IMR-90 (cell line): Measurements from ENCODE around the gene LAMB3. TPM values are rescaled to one million over a fixed set of nuclear protein-coding genes. Genes with fewer than 3 reads are reported as not detected.

Experiments used
- ATAC-seq: fragments of 200-7000 bp; cut with Tn5 transposase; 2 replicates; pipeline ENCODE4 v1.9.1; 2020; ENCODE audit warnings: low read depth, mild to moderate bottlenecking, moderate library complexity
- BruUV-seq: library from RNA; stranded (reverse); fragments of 400-500 nt; replicated peaks from 2 replicates; lab custom pipeline; 2021; lab: Mats Ljungman, UMichigan
- CTCF ChIA-PET: fragments of 300-600 bp; formaldehyde crosslinking; extraction: SDS; loops from one replicate; lab custom pipeline; 2021; ENCODE audit warnings: antibody characterized with exemption; lab: Yijun Ruan, JAX
- POLR2A ChIA-PET: fragments of 300-600 bp; sonication (Branson Sonifier 250); formaldehyde crosslinking; loops from one replicate; lab custom pipeline; 2022; ENCODE audit warnings: antibody characterized with exemption; ENCODE audit not compliant: unreplicated experiment; lab: Charles Lee
- DNase-seq: peaks from one replicate; pipeline ENCODE4 v3.0.0; 2013
- H2AFZ ChIP-seq: replicated peaks from 2 replicates; pipeline ENCODE3; 2013; ENCODE audit warnings: low read length, mild to moderate bottlenecking; ENCODE audit not compliant: poor library complexity
- H2AK5ac ChIP-seq: 2 replicates; pipeline ENCODE4 v1.6.1; 2013; ENCODE audit warnings: low read depth, low read length, inconsistent platforms
- H2AK9ac ChIP-seq: replicated peaks from 2 replicates; pipeline ENCODE3; 2013; ENCODE audit warnings: mild to moderate bottlenecking, low read depth, low read length, moderate library complexity; ENCODE audit not compliant: poor library complexity
- H2BK120ac ChIP-seq: 2 replicates; pipeline ENCODE4 v1.6.1; 2013; ENCODE audit warnings: low read depth, low read length, inconsistent platforms
- H2BK15ac ChIP-seq: 3 replicates; pipeline ENCODE4 v1.6.1; 2013; ENCODE audit warnings: low read depth, low read length, inconsistent platforms
- H2BK20ac ChIP-seq: 2 replicates; pipeline ENCODE4 v1.6.1; 2013; ENCODE audit warnings: low read depth, mild to moderate bottlenecking, inconsistent platforms, low read length, moderate library complexity
- H2BK5ac ChIP-seq: 2 replicates; pipeline ENCODE4 v1.6.1; 2013; ENCODE audit warnings: mild to moderate bottlenecking, low read depth, low read length, inconsistent platforms; ENCODE audit not compliant: poor library complexity, severe bottlenecking
- H3K14ac ChIP-seq: replicated peaks from 2 replicates; pipeline ENCODE4 v1.6.1; 2013; ENCODE audit warnings: low read depth, low read length, inconsistent platforms
- H3K18ac ChIP-seq: 2 replicates; pipeline ENCODE4 v1.6.1; 2013; ENCODE audit warnings: low read depth, low read length, control low read depth
- H3K23ac ChIP-seq: 2 replicates; pipeline ENCODE4 v1.6.1; 2013; ENCODE audit warnings: low read depth, low read length, inconsistent platforms
- H3K27ac ChIP-seq: 2 replicates; pipeline ENCODE4 v1.5.1; 2013; ENCODE audit warnings: mild to moderate bottlenecking, control low read depth, low read length; ENCODE audit not compliant: insufficient read depth
- H3K27me3 ChIP-seq: 2 replicates; pipeline ENCODE4 v1.6.1; 2013; ENCODE audit warnings: low read length; ENCODE audit not compliant: control insufficient read depth, insufficient read depth
- H3K36me3 ChIP-seq: 2 replicates; pipeline ENCODE4 v1.6.1; 2013; ENCODE audit warnings: low read length, mixed read lengths; ENCODE audit not compliant: control insufficient read depth, insufficient read depth
- H3K4ac ChIP-seq: 2 replicates; pipeline ENCODE4 v1.6.1; 2013; ENCODE audit warnings: low read depth, low read length, inconsistent platforms
- H3K4me1 ChIP-seq: 2 replicates; pipeline ENCODE4 v1.6.1; 2013; ENCODE audit warnings: low read length, mixed read lengths; ENCODE audit not compliant: control insufficient read depth, insufficient read depth
- H3K4me2 ChIP-seq: 2 replicates; pipeline ENCODE4 v1.6.1; 2013; ENCODE audit warnings: low read depth, mild to moderate bottlenecking, control low read depth, low read length, moderate library complexity
- H3K4me3 ChIP-seq: 2 replicates; pipeline ENCODE4 v1.5.1; 2013; ENCODE audit warnings: low read depth, mild to moderate bottlenecking, control low read depth, low read length, moderate library complexity; ENCODE audit not compliant: insufficient read depth
- H3K56ac ChIP-seq: 2 replicates; pipeline ENCODE4 v1.6.1; 2013; ENCODE audit warnings: low read length, inconsistent platforms; ENCODE audit not compliant: insufficient read depth; ENCODE audit errors: extremely low read depth
- H3K79me1 ChIP-seq, 2 experiments: 2 replicates each; pipeline ENCODE4 v1.6.1; 2013; ENCODE audit warnings: low read length in 2 of 2, inconsistent platforms in 1 of 2, low read depth in 1 of 2
- H3K9ac ChIP-seq: 2 replicates; pipeline ENCODE4 v1.6.1; 2013; ENCODE audit warnings: low read depth, low read length, control low read depth
- H3K9me1 ChIP-seq: 2 replicates; pipeline ENCODE4 v1.6.1; 2013; ENCODE audit warnings: low read length, inconsistent platforms; ENCODE audit not compliant: insufficient read depth
- H3K9me3 ChIP-seq: 2 replicates; pipeline ENCODE4 v1.6.1; 2013; ENCODE audit warnings: low read length; ENCODE audit not compliant: control insufficient read depth, insufficient read depth
- H4K20me1 ChIP-seq: 2 replicates; pipeline ENCODE4 v1.6.1; 2013; ENCODE audit warnings: low read length, inconsistent platforms; ENCODE audit not compliant: insufficient read depth
- H4K5ac ChIP-seq: 2 replicates; pipeline ENCODE4 v1.6.1; 2013; ENCODE audit warnings: mild to moderate bottlenecking, low read depth, low read length, control low read depth
- H4K8ac ChIP-seq, 2 experiments: 2 replicates each; pipeline ENCODE4 v1.6.1; 2013; ENCODE audit warnings: low read depth in 2 of 2, low read length in 2 of 2, control low read depth in 1 of 2, inconsistent platforms in 1 of 2
- H4K91ac ChIP-seq: 2 replicates; pipeline ENCODE4 v1.6.1; 2013; ENCODE audit warnings: low read depth, low read length, inconsistent platforms; ENCODE audit not compliant: insufficient read depth
- CEBPB ChIP-seq: IDR thresholded peaks from 2 replicates; pipeline ENCODE4 v1.6.1; 2012; ENCODE audit warnings: low read depth, low read length, improper control_type of control experiment
- FOS ChIP-seq: fragments of 150-350 bp; IDR thresholded peaks from 2 replicates; pipeline ENCODE4 v1.6.1; 2016; ENCODE audit warnings: low read depth, low read length
- MAFK ChIP-seq: IDR thresholded peaks from 2 replicates; pipeline ENCODE4 v1.6.1; 2012; ENCODE audit warnings: low read depth, low read length, improper control_type of control experiment
- MXI1 ChIP-seq: IDR thresholded peaks from 2 replicates; pipeline ENCODE4 v1.6.1; 2012; ENCODE audit warnings: low read depth, mild to moderate bottlenecking, low read length, moderate library complexity, borderline replicate concordance
- NFE2L2 ChIP-seq: fragments of 150-350 bp; IDR thresholded peaks from 2 replicates; pipeline ENCODE4 v1.6.1; 2016; ENCODE audit warnings: low read depth, mild to moderate bottlenecking, low read length
- POLR2A ChIP-seq: IDR thresholded peaks from 2 replicates; pipeline ENCODE4 v1.6.1; 2012; ENCODE audit warnings: mild to moderate bottlenecking, low read depth, low read length
- RCOR1 ChIP-seq: IDR thresholded peaks from 2 replicates; pipeline ENCODE4 v1.6.1; 2012; ENCODE audit warnings: mild to moderate bottlenecking, low read length, improper control_type of control experiment; ENCODE audit not compliant: insufficient replicate concordance
- RFX5 ChIP-seq: IDR thresholded peaks from 2 replicates; pipeline ENCODE4 v1.8.0; 2012; ENCODE audit warnings: low read depth, mild to moderate bottlenecking, low read length, moderate library complexity
- SMC3 ChIP-seq: fragments of 150-350 bp; IDR thresholded peaks from 2 replicates; pipeline ENCODE4 v1.6.1; 2016; ENCODE audit warnings: low read depth, mild to moderate bottlenecking, antibody characterized with exemption, low read length, moderate library complexity
- WGBS, 2 experiments: methylation state at CpG; one replicate each; pipeline versions ENCODE4 v1.1.5 to v1.1.7; 2013; ENCODE audit warnings: missing lambda C conversion rate in 2 of 2; ENCODE audit not compliant: insufficient read length in 1 of 2; ENCODE audit errors: extremely low coverage in 2 of 2; 5-methylcytosine and 5-hydroxymethylcytosine counted together
- dilution Hi-C: fragments of 300-500 bp; cut with HindIII; formaldehyde crosslinking; loops from one replicate; pipeline ENCODE4 v1.14.3; 2018; ENCODE audit warnings: low sequenced_read_pairs; ENCODE audit not compliant: unreplicated experiment
- in situ Hi-C: fragments of 300-500 bp; cut with MboI; formaldehyde crosslinking; loops from 3 replicates; pipeline ENCODE4 v1.14.3; 2019; ENCODE audit warnings: low sequenced_read_pairs, inconsistent platforms, mixed read lengths
- intact Hi-C: fragments of 100-400 bp; cut with micrococcal nuclease; formaldehyde crosslinking; loops from 2 replicates; pipeline ENCODE4 v1.10.0; 2022
- polyA plus RNA-seq, 3 experiments: library from polyadenylated mRNA; depleted of rRNA; stranded (reverse); fragments of >200 nt; gene quantifications; 2 replicates each; pipeline ENCODE4 v1.2.3, GENCODE V29; 2012; ENCODE audit warnings: low replicate concordance in 1 of 3
- total RNA-seq: library from RNA; depleted of rRNA; stranded (reverse); fragments of >200 nt; gene quantifications from 2 replicates; pipeline ENCODE4 v1.2.3, GENCODE V29; 2012
- TF ChIP-seq, protein P1 (sequence below): fragments of 150-350 bp; IDR thresholded peaks from 2 replicates; pipeline ENCODE4 v1.6.1; 2017; ENCODE audit warnings: mild to moderate bottlenecking, antibody characterized with exemption, low read length, low read depth

The LAMB3 gene
- total and polyA plus RNA-seq, 2 of the 4 experiments (the other 2 are of a cell fraction): 0.72 to 2.1 TPM

DNA sequence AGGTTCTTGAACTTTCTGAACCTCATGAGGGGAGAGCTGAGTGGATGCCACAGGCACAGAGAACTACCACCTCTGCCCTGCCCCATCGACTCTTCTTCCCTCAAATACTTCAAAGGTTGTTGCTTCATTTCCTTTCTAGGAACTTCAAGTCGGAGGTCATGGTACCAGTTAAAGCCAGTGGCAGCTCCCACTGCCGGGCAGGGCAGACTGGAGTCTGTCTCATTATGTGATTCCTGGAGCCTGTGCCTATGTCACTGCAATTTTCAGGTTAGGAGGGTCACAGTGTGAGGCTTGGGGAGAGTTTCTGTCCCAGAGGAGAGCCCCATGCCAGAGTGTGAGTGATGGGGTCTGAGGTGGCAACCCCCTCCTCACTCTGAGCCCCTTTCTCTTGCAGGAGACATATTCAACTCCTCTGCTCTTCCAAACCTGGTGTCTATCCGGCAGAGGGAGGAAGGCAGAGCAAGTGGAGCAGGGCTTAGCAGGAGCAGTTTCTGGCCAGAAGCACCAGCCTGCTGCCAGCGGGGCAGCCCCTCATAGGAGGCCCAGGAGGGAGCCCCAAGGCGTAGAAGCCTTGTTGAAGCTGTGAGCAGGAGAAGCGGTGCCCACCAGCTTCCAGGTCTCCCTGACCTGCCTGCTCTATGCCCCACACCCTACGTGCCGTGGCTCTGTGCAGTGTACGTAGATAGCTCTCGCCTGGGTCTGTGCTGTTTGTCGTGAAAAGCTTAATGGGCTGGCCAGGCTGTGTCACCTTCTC lies 39.4 kb downstream of the LAMB3 start:
- Histone ChIP-seq H3K56ac (no peak overlapping the region), H3K9ac (no peak overlapping the region), H2BK120ac (no peak overlapping the region), H4K8ac (no peak overlapping the region), H3K36me3 (no peaks in the 10 kb centered on the region), H3K27me3 (no peaks in the 10 kb centered on the region), H4K5ac (no peak overlapping the region), H3K4me1 (no peaks in the 10 kb centered on the region), H4K20me1 (no peaks in the 10 kb centered on the region), H2AK9ac (no peak overlapping the region), H3K4ac (no peak overlapping the region), H4K91ac (no peak overlapping the region), H3K18ac (no peak overlapping the region), H2BK5ac (no peak overlapping the region), H3K23ac (no peak overlapping the region), H3K79me1 (no peaks in the 10 kb centered on the region), H3K14ac (no peak overlapping the region), H3K9me1 (no peaks in the 10 kb centered on the region), H2BK15ac (no peak overlapping the region), H3K27ac (no peak overlapping the region), H2AFZ (no peak overlapping the region), H3K4me2 (no peak overlapping the region), H3K4me3 (no peak overlapping the region), H2BK20ac (no peak overlapping the region), H2AK5ac (no peak overlapping the region), H3K9me3 (no peaks in the 10 kb centered on the region)
- dilution Hi-C loops (no loop called here), intact Hi-C loops (no loop called here), in situ Hi-C loops (no loop called here)
- no peak for ATAC-seq
- TF ChIP-seq NFE2L2: no peak
- no peak for TF ChIP-seq FOS
- TF ChIP-seq CEBPB: no peak
- TF ChIP-seq POLR2A: no peak
- TF ChIP-seq MAFK: no peak
- TF ChIP-seq, protein P1, sequence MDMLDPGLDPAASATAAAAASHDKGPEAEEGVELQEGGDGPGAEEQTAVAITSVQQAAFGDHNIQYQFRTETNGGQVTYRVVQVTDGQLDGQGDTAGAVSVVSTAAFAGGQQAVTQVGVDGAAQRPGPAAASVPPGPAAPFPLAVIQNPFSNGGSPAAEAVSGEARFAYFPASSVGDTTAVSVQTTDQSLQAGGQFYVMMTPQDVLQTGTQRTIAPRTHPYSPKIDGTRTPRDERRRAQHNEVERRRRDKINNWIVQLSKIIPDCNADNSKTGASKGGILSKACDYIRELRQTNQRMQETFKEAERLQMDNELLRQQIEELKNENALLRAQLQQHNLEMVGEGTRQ: no peak
- no peak for TF ChIP-seq SMC3
- TF ChIP-seq RFX5: no peak
- TF ChIP-seq RCOR1: no peak
- TF ChIP-seq MXI1: no peak
- ChIA-PET POLR2A (no interaction called here), CTCF (no interaction called here)
- WGBS, 2 experiments: 46% methylated on average over 2 of the region's 12 CpGs; no CpG with 5 or more reads in 1 of the 2 experiments
- no TSS peak for BruUV-seq
- no peak for DNase-seq
